ENCODE results near the gene UBE2G1. TPM values are rescaled to one million over a fixed set of nuclear protein-coding genes. Genes with fewer than 3 reads are reported as not detected.

The UBE2G1 gene
- total RNA-seq, 1 donor from 2014 or later = 120 TPM

DNA sequence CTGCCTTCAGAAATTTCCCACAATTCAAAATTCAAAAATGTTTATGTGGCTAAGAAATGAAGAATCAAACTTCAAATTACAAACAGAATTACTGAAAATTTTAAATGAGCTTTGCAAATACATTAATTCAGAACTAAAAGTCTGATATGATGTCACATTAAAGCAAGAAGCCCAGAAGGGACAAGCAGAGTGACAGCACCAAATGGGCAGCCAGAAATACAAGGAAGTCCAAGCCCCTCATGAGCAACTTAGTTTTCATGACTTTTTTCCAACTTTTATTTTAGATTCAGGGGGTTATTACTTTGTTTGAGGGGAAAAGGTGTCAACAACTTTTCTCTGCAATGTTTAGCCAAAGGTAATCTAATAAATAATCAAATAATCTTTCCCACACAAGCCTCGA lies 21.5 kb downstream of the UBE2G1 start:
- Mint-ChIP-seq H3K9me3 (ENCODE audit: unreplicated experiment) (no peaks in the 10 kb centered on the region), H3K4me3 (ENCODE audit: unreplicated experiment) (no peak overlapping the region), H3K27ac (ENCODE audit: unreplicated experiment) (no peak overlapping the region), H3K27me3 (ENCODE audit: unreplicated experiment) (no peaks in the 10 kb centered on the region), H3K4me1 (ENCODE audit: low read depth, unreplicated experiment) (peaks cover 6% of the 10 kb centered on the region), H3K36me3 (ENCODE audit: unreplicated experiment) (no peaks in the 10 kb centered on the region)
- TF ChIP-seq CTCF (IDR thresholded peaks at IDR 0.05; ENCODE audit: partially characterized antibody, unreplicated experiment) = no peak
- DNase-seq = no peak

DNA sequence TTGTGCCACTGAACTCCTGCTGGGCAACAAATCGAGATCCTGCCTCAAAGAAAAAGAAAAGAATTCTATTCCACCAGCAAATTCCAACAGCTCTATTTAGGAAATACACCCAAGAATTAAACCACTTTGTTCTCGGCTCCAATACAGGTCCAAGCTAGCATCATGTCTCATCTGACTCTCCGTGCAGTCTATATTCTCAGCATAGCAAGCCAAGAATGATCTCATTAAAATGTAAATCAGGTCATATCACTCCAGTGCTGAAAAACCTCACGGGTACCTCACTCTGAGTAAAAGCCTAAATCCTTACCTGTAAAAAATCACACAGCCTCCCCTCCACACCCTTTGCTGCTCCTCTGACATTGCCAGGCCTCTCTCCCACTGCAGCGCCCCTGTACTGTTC lies 23.9 kb downstream of the UBE2G1 start:
- no peak overlapping the region for H3K4me3 Mint-ChIP-seq (ENCODE audit: unreplicated experiment)
- peaks cover 6% of the 10 kb centered on the region for H3K4me1 Mint-ChIP-seq (ENCODE audit: low read depth, unreplicated experiment)
- no peak for DNase-seq
- TF ChIP-seq CTCF (IDR thresholded peaks at IDR 0.05; ENCODE audit: partially characterized antibody, unreplicated experiment) = no peak
- H3K36me3 Mint-ChIP-seq (ENCODE audit: unreplicated experiment) = no peaks in the 10 kb centered on the region
- H3K27ac Mint-ChIP-seq (ENCODE audit: unreplicated experiment) = no peak overlapping the region
- H3K27me3 Mint-ChIP-seq (ENCODE audit: unreplicated experiment) = no peaks in the 10 kb centered on the region
- no peaks in the 10 kb centered on the region for H3K9me3 Mint-ChIP-seq (ENCODE audit: unreplicated experiment)

GRCh38 chr17:4341616-4341977 lies 24.9 kb downstream of the UBE2G1 start:
- Mint-ChIP-seq H3K4me1 (ENCODE audit: low read depth, unreplicated experiment) (peaks cover 6% of the 10 kb centered on the region), H3K27ac (ENCODE audit: unreplicated experiment) (no peak overlapping the region), H3K36me3 (ENCODE audit: unreplicated experiment) (no peaks in the 10 kb centered on the region), H3K27me3 (ENCODE audit: unreplicated experiment) (no peaks in the 10 kb centered on the region), H3K4me3 (ENCODE audit: unreplicated experiment) (no peak overlapping the region), H3K9me3 (ENCODE audit: unreplicated experiment) (no peaks in the 10 kb centered on the region)
- TF ChIP-seq CTCF (IDR thresholded peaks at IDR 0.05; ENCODE audit: partially characterized antibody, unreplicated experiment) = no peak
- no peak for DNase-seq

- no peaks in the 10 kb centered on the region for H3K36me3 Mint-ChIP-seq (ENCODE audit: unreplicated experiment)
- H3K9me3 Mint-ChIP-seq (ENCODE audit: unreplicated experiment) = no peaks in the 10 kb centered on the region
- H3K27me3 Mint-ChIP-seq (ENCODE audit: unreplicated experiment) = no peaks in the 10 kb centered on the region
- TF ChIP-seq CTCF (IDR thresholded peaks at IDR 0.05; ENCODE audit: partially characterized antibody, unreplicated experiment) = no peak
- H3K4me3 Mint-ChIP-seq (ENCODE audit: unreplicated experiment) = no peak overlapping the region
- H3K27ac Mint-ChIP-seq (ENCODE audit: unreplicated experiment) = no peak overlapping the region
- H3K4me1 Mint-ChIP-seq (ENCODE audit: low read depth, unreplicated experiment) = peaks cover 6% of the 10 kb centered on the region
- no peak for DNase-seq
Measured at GRCh38 chr17:4340914-4341615, 25.4 kb downstream of the UBE2G1 start.

DNA sequence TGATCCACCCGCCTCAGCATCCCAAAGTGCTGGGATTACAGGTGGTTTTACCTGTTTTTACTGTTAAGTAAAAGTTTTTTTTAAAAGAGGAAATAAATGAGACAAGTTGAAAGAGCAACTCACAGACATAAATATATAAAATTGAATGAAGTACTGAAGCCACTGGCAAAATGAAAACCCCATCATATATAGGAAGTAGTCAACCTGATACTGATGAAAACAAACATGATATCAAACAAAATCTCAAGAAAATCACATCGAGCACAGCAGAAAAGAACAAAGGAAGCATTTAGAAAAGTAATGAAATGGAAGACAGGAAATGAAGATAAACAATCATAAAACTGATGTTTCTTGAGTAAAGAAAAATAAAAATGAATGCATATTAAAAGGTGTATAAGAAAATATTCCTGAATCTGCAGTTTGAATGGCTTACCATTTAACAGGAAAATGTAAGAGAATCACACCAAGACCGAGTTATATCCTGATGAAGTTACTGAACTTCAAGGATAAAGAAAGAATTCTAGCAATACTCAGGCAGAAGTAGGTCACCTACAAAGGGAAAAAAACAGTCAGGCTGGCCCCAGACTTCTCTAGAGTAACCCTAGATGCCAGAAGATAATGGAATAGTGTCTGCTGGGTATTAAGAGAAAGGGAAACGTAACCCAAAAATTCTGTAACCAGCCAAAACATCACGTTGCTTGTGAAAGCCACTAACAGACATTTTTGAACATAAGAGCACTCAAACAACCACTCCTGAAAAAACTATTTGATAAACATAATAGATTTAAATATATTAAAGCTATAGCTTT lies 31.5 kb downstream of the UBE2G1 start:
- Mint-ChIP-seq H3K9me3 (ENCODE audit: unreplicated experiment) (peaks cover 3% of the 10 kb centered on the region), H3K36me3 (ENCODE audit: unreplicated experiment) (no peaks in the 10 kb centered on the region), H3K4me3 (ENCODE audit: unreplicated experiment) (no peak overlapping the region), H3K27me3 (ENCODE audit: unreplicated experiment) (no peaks in the 10 kb centered on the region), H3K4me1 (ENCODE audit: low read depth, unreplicated experiment) (peaks cover 10% of the 10 kb centered on the region), H3K27ac (ENCODE audit: unreplicated experiment) (no peak overlapping the region)
- TF ChIP-seq CTCF (IDR thresholded peaks at IDR 0.05; ENCODE audit: partially characterized antibody, unreplicated experiment) = no peak
- DNase-seq = no peak
